ENCODE measurements around the gene CST11.

Gene CST11

GRCh38 chr20:23453549-23454543, 1.2 kb upstream of the CST11 start:
- DNase-seq = no peak

GRCh38 chr20:23451956-23452487, 654 bp downstream of the CST11 start:
- DNase-seq = no peak

- no peak for DNase-seq
Observed at GRCh38 chr20:23450877-23451276, 1.8 kb downstream of the CST11 start.

GRCh38 chr20:23449421-23449820, 3.3 kb downstream of the CST11 start:
- DNase-seq = no peak

GRCh38 chr20:23448167-23448566, 4.5 kb downstream of the CST11 start:
- DNase-seq = no peak

GRCh38 chr20:23446505-23446904, 6.2 kb downstream of the CST11 start:
- DNase-seq = no peak

GRCh38 chr20:23445596-23446217, 7.0 kb downstream of the CST11 start:
- no peak for DNase-seq

- no peak for DNase-seq
Observed at GRCh38 chr20:23444859-23445258, 7.8 kb downstream of the CST11 start.

GRCh38 chr20:23442436-23442835, 10.2 kb downstream of the CST11 start:
- no peak for DNase-seq

- DNase-seq = peak; percentile 41
Observed at GRCh38 chr20:23441850-23442313, 10.8 kb downstream of the CST11 start.

- DNase-seq = no peak
Observed at GRCh38 chr20:23440004-23440403, 12.7 kb downstream of the CST11 start.

GRCh38 chr20:23438661-23439060, 14.0 kb downstream of the CST11 start:
- no peak for DNase-seq

- no peak for DNase-seq
Observed at GRCh38 chr20:23437126-23437899, 15.4 kb downstream of the CST11 start.

- DNase-seq = no peak
Observed at GRCh38 chr20:23436681-23437080, 16.0 kb downstream of the CST11 start.

- no peak for DNase-seq
Observed at GRCh38 chr20:23435626-23436539, 16.8 kb downstream of the CST11 start.

GRCh38 chr20:23434521-23435313, 18.0 kb downstream of the CST11 start:
- DNase-seq = no peak

GRCh38 chr20:23433628-23434027, 19.0 kb downstream of the CST11 start:
- DNase-seq = no peak

- no peak for DNase-seq
Observed at GRCh38 chr20:23425129-23425528, 27.5 kb downstream of the CST11 start.

GRCh38 chr20:23420943-23421931, 31.4 kb downstream of the CST11 start, which contains the start of gene NAPB:
NAPB (minus strand) TSS chr20:23421488; CDS start chr20:23421402, 86 bp downstream.
- peak; percentile 86 for DNase-seq

Measured in effector CD8-positive, alpha-beta T cell (primary cell).